Endometrium (tissue), 2 donors: Measurements from ENCODE around the gene DIS3L2.
"Not testable (repeated sequence)": the region's sequence is repeated elsewhere in the genome, so short reads cannot be mapped to it uniquely, and the experiment has no call there.

Source experiments
- FAIRE-seq: peaks from 2 replicates; lab custom pipeline; 2012; peaks lifted over from hg19 to GRCh38; lab: Jason Lieb, UNC
- donor health status: control.
- donor health status: control.

Gene DIS3L2

DNA sequence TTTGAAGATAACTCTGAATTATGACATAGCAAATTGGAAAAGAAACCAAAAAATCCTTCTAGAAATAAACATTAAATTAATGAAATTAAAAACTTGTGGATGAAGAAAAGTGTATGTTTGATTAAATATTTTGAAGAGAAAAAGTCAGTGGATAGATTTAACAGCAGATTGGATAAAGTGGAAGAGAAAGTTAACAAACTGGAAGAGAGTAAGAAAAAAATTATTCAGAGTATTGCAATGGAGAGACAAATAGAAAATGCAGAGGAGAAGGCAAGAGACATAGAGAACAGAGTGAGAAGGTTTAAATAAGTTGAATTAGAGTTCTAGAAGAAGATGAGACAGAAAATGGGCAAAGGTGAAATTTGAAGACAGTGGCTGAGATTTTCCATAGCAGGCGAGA lies 162.8 kb downstream of the DIS3L2 start:
- no peak for FAIRE-seq

DNA sequence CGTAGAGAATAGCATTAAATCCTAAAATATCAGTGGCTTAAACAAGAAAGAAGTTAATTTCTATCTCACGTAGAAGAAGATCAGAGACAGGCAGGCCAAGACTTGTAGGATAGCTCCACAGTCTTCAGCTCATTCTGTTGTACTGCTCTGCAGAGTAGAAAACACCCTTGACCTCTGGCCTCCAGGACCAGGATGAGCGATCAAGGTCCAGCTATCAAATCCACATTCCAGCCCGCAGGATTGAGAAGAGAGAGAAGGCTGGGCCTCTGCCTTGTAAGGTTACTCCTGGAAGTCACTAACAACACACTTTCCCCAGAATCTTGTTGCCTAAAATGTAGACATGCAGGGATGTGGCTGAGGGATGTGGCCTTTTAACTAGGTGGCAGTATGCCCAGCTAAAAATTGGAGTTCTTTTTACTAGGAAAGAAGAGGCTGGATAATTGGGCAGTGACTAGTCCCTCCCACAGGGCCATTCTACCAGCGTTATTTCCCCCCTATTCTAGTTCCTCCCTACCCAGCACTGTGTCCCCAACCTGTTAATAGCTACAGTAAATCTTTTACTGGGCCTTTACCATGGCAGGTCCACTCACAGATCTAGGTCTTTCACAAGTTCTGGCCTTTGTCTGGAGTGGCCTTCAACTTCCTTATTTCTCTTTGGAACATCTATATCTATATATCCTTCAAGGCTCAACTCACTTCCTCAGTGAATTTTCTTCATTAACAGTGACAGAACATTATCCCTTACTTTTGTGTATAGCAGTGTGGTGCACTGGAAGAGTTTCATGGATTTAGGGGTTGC lies 165.0 kb downstream of the DIS3L2 start:
- FAIRE-seq, result no peak

DNA sequence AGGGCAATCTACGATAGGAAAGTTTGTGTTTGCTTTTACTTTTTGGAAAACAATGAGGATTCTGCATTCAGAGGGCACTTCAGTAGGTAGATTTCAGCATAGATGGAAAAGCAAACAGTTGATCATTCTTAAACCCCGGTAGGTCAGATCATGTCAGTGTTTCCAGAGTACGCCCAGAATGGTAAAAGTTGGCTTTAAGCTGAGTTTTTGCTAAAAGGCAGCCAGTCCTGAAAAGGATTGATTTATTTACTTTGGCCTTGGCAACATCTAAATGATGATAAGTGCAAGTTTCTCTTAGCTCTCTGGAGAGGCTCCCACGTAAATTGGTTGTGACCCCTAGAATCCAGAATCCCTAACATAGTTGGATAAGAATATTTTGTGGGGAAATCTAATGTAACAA lies 168.0 kb downstream of the DIS3L2 start:
- FAIRE-seq, result no peak

DNA sequence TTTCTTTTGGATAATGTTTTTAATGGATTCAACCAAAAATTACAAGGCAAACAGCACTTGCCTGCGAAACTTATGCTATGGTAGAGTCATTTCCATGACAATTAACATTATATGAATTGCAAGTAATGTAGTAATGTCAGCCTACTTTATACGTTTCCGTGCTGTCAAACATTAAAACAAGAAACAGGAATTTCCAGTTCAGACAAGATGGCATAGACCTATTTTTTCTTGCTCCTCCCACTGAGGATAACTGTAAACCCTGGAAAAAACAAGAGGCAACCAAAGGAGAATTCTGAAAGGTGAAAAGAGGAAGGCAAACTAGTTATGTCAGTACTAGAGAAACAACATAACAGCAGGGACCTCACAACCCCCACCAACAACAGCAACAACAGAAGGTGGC lies 170.7 kb downstream of the DIS3L2 start:
- FAIRE-seq, result no peak

DNA sequence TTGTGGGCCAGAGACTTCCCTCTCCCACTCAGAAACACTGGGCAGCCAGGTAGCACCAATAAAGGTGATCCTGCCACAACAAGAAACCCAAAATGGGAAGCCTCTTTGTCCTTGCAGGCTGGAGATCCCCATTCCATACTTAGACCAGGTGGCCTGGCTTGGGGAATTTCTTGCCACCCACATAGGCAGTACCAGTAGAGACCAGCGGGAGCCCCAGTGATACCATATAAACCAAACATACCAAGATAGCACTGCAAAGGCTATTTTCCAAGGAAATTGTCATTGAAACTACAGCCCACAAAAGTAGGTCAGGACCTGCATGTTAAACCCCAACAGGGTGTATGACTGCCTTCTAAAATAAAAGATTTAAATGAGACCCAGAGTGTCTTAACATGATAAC lies 171.6 kb downstream of the DIS3L2 start:
- FAIRE-seq, result no peak

DNA sequence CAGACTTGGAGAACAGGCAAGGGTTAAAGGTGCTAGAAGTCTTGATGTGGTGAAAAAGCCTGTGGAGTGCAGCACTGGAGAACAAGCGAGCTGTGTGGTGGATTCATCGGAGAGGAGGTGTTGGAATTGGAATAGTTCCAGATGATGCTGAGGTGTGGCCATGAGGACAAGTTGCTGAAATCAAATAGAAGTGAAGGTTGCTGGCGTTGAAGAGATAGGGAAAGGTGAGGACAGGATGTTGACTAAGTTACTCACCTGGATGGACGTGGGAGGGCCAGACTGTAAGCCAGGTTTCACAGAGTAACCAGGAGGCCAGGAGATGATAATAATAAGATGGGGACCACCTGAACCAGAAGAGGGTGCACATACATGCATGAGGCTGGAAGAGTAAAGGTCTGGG lies 173.4 kb downstream of the DIS3L2 start:
- FAIRE-seq, result no peak

DNA sequence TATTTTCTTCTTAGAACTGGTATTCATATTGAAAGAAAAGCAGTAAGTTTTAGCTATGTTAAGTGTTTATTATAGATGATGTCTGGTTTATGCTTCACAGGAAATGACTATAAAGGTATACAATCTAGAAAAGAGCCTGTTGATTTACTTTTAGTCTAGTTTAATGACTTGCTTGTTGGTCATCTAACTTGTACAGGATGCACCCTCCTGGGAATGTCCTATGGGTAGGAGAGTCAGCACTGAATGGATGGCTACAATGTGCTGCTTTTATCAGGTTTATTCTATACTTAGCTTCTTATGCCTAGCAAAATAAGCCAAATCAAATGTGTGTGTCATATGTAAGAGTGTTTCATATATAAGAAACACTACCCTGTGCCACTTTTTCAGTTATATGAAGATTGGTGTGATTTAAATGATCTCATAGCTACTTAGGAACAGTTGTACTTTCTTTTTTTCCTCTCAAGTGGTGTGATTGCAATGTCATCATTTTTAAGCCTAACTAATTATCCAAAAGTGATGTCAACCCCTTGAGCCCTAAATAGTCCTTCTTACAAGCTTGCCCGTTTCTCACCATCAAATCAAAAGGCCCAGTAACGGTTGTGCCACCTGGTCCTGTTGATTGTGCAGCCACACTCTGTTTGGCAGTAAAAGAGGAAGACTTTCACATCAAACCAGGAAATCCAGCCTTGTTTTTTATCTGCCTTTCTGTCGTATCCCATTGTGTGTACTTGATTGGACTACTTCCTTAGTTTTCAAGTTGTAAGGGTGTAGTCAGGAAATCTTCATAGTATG lies 176.0 kb downstream of the DIS3L2 start:
- FAIRE-seq, result no peak

DNA sequence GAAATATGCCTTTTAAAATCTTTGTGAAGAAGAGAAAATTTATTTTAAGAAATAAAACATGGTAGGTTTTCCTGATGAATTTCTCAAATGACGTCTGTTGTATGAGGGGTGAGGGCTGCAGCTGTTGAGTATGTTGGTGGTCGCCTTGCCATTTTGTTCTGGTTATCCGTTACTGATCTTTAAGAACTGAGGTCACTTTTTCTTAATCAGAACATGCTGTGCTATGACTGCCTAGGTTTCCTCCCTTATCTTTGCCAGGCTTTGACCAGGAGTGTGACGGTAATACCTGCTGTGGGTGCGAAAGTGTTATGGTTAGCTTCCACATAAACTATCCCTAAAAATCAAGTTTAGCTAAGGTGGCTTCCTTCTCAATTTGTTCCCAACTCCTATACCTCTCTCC lies 176.9 kb downstream of the DIS3L2 start:
- FAIRE-seq, result no peak

DNA sequence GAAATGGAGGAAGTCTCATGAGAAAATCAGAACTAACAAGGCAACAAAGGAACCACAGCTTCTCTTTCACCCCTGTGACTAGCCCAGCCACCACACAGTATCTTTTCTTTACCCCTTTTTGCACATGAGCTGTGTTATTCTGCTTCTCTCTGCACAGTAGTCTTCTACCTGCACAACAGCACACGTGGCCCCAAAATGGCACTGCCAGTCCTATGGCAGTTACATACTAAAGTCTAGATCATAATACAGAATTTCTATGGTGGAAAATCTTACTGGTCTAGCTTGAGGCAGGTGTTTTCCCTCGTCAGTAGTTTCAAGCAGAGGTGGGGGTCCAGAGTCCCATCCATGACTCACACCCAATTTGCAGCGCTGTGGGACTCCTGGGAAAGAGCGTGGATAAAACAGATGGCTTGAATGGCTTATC lies 177.7 kb downstream of the DIS3L2 start:
- no peak for FAIRE-seq

DNA sequence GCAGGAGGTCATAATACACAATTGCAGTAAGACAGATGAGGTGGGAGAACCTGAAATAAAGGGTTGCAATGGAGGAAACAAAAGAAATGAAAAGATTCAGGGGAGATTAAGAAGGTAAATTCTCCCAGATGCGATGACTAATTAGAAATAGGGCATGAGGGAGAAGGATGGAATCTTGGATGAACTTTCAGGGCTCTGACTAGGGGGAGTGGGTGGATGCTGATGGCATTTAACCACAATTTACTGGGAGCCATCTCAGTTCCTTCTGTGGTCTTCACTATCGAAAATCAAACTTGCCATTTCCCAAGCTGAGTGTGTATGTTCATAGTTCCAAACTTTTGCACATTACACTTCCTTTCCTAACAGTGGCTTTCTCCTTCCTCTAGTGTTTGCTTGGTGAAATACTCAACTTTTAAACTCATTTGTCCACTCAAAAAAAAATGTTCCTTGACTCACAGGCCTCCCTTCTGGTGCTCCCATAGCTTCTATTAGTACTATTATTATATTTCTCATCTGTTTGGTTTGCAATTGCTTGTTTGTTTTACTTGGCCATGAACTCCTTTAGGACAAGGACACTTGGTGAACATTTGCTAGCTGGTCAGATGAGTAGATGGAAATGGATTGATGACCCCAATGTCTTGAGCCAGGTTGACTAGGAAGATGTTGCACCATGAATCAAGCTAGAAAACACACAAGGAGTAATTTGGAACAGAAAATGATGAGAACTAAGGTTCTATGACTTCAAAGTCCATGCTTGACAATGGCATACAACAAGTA lies 178.5 kb downstream of the DIS3L2 start:
- no peak for FAIRE-seq

DNA sequence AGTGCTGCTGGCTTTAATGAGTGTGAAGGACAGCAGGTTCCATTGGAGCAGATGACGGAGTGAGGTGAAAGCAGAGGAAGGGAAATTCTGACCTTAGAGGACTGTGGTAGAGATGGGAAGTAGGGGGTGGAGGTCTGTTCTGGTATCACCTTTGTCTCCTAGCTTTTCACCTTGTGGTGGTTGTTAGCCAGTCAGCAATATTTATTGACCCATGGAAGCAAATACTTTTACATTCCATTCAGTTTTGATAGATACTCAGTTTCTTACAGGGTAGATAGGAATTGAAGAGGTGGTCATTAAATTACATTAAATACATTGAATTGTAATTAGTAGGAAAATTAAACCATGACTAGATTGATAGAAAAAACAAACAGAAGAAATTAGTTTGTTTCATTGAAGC lies 180.1 kb downstream of the DIS3L2 start:
- no peak for FAIRE-seq

DNA sequence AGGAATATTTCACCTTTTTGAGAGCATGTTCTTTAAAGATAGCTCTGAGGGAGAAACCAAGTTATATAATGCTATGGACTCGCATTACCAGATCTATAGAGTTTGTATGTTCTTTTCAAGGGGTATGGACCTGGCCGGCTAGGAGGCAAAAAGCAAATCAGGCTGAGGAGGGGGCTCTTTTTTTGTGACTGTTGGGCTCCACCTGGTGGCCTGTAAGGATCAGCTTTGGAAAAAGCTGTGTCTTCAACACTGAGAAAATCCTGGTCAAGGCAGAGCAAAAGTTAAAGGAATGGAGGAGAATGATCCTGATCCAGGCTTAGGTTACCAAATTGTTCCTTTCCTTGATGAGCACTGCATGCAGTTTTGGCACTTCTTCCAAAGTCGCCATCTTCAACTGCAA lies 180.5 kb downstream of the DIS3L2 start:
- FAIRE-seq, result no peak

DNA sequence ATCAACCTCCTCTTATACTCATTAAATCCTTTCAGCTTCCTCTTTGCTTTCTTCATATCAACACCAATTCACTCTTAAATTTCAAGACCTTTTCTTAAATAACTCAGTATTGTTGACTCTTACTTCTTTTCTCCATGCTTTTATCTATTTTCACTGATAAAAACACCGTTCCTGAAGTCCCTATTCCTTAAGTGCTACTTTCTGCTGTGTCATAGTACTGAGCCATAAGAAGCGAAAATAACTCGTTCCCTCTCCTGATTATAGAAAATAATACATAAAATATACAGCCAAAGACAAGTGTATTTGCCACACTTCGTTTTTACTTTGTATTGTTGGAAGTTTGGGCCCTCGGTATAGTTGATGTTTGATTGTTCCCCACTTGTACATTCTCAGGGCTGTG lies 181.0 kb downstream of the DIS3L2 start:
- no peak for FAIRE-seq

DNA sequence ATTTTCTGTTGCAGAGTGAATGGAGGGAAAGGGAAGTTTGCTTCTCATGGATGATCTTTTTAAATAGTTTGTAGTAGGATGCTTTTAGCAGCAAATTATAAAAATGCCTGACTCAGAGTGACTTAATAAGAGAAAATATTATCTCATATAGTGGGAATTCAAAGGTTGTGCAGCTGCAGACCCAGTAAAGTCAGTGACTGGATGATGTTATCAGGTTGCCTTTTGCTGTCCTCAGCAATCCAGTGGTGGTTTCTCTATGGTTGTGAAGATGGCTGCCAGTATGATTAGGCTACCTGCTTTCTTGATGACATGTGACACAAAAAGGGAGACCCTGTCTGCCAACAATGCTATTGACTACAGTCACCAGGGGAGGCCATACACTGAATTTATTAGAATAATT lies 184.8 kb downstream of the DIS3L2 start:
- FAIRE-seq, result no peak

DNA sequence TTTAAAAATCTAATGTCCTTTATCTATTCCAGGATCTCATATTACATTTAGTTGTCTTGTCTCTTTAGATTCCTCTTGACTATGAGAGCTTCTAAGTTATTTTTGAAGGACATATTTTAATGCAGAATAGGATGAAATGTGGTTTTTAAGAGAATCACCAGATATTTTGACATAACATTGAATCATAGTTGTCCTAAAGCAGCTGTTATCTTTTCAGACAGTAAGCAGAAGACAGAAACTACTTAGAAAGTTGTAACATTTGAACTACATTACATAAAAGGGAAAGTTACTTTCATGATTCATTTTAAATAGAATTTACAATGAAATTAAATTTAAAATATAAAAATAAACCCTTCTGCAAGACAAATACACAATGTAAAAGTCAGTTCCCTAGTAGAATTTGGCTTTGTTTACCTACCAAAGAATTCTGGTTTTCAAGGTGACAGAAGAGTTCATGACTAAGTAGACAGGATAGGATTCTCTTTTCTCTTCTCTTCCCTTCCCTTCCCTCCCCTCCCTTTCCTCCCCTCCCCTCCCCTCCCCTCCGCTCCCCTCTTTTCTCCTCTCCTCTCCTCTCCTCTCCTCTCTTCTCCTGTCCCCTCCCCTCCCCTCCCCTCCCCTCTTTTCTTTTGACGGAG lies 186.0 kb downstream of the DIS3L2 start:
- no peak for FAIRE-seq

DNA sequence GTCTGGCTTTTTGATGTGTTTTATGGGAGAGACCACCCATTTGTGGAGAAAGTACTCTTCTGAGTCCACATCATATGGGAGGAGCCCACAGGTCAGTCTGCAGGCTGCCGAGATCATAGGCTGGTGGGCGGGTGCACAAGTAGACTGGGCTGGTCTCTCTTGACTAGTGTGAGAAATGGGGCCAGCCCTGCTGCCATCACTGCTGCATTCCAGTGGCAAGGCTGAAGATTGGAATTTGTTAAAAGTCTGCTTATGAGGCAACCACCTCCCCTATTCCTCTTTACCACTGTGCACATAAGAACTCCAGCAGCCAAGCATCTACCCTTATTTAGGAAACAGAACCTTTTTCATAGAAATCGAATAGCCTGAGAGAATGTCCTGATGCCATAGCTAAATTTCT lies 200.7 kb downstream of the DIS3L2 start:
- no peak for FAIRE-seq

DNA sequence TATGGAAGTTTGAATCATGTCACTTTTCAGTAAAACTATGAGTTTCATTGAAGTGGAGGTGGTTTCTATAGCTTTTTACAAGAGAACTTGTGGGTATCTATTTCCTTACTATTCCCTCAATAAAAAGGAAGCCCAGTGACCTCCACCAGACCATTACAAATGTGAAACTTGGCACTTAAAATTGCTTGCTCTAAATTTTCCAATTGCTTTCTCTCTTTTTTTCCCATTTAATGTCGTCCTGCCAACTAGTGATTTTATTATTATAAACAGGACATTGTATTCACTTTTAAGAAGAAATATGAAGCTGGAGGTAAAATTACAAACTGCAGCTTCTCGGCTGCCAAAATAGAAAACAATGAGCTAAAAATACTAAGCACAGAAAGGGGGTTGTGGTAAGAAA lies 208.9 kb downstream of the DIS3L2 start:
- peak; percentile 26 for FAIRE-seq

DNA sequence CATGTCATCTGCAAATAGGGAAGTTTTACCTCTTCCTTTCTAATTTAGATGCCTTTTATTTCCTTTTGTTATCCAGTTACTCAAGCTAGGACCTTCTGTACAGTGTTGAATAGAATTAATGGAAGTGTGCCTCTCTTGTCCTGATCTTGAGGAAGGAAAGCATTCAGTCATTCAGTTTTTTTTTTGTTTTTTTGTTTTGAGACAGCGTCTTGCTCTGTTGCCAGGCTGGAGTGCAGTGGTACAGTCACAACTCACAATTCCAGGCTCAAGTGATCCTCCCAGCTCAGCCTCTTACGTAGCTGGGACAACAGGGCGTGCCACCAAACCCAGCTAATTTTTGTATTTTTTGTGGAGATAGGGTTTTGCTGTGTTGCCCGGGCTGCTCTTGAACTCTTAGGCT lies 213.1 kb downstream of the DIS3L2 start:
- no peak for FAIRE-seq

DNA sequence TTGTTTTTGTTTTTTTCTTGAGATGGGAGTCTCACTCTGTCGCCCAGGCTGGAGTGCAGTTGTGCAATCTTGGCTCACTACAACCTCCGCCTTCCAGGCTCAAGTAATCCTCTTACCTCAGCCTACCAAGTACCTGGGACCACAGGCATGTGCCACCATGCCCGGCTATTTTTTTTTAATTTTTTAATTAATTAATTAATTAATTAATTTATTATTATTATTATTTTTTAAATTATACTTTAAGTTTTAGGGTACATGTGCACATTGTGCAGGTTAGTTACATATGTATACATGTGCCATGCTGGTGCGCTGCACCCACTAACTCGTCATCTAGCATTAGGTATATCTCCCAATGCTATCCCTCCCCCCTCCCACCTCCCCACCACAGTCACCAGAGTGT lies 215.1 kb downstream of the DIS3L2 start:
- FAIRE-seq, result not testable (repeated sequence)

DNA sequence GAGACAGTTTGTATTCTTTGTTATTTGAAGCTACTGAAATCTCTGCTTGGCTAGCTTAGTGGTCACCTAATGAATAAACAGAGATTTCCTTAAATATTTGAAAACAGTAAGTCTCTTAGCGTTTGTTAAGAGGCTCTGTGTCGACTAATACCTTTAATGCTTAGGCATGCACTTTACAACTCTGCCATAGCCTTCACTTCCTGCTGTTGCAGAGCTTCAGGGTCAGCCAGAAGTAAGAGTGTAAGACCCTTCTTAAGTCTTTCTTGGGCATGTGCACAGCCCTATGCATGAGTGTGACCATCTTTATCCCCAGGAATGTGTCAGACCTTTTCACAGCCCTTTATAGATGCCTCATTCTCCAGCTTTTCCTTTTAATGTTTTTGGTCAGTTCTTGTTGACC lies 221.8 kb downstream of the DIS3L2 start:
- FAIRE-seq, result no peak

DNA sequence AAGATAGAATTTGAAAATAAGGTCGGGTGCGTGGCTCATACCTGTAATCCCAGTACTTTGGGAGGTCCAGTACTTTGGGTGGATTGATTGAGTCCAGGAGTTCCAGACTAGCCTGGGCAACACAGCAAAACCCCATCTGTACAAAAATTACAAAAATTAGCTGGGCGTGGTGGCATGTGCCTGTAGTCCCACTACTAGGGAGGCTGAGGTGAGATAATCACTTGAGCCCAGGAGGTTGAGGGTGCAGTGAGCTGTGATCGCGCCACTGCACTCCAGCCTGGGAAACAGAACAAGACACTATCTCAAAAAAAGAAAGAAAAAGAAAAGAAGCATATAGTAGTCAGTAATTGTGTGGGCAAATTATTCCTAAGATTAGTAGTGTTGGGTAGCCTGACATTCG lies 222.8 kb downstream of the DIS3L2 start:
- no peak for FAIRE-seq

DNA sequence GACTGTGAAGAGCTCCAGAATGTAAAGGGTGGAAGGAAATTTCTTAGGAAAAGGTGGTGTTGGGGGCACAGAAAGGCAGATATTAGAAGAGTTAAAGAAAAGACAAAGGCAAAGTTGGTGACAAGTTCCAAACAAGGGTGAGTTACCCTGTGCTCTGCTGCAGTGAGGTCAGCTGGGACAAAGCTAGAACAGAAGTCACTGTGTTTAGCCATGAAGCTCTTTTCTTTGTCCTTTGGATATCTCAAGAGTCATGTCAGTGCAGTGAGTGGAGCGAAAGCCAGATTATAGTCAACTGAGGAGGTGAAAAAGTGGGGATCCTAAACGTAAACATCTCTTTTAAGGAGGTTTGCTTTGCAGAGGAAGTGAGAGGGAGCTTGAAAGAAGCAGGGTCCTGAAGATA lies 229.3 kb downstream of the DIS3L2 start:
- no peak for FAIRE-seq
